HL-60 (cell line): Measurements from ENCODE around the gene THRB.

Source experiments
- GABPA ChIP-seq: IDR thresholded peaks from 2 replicates; pipeline ENCODE4 v1.6.1; 2012; ENCODE audit warnings: low read depth
- POLR2AphosphoS5 ChIP-seq: IDR thresholded peaks from 2 replicates; pipeline ENCODE4 v1.6.1; 2012; ENCODE audit warnings: low read depth
- SPI1 ChIP-seq: IDR thresholded peaks from 2 replicates; pipeline ENCODE4 v1.6.1; 2012; ENCODE audit warnings: low read depth, mild to moderate bottlenecking, borderline replicate concordance
- TF ChIP-seq, protein P1 (sequence below): IDR thresholded peaks from one replicate; pipeline ENCODE4 v1.5.1; 2011; ENCODE audit warnings: low read length, control low read depth, inconsistent platforms; ENCODE audit not compliant: insufficient read depth
- TF ChIP-seq, protein P2 (sequence below): IDR thresholded peaks from 2 replicates; pipeline ENCODE4 v1.6.1; 2012; ENCODE audit warnings: low read depth; ENCODE audit not compliant: insufficient replicate concordance

GRCh38 chr3:24512564-24513197 lies 18.0 kb upstream of the THRB start:
- TF ChIP-seq, protein P1, sequence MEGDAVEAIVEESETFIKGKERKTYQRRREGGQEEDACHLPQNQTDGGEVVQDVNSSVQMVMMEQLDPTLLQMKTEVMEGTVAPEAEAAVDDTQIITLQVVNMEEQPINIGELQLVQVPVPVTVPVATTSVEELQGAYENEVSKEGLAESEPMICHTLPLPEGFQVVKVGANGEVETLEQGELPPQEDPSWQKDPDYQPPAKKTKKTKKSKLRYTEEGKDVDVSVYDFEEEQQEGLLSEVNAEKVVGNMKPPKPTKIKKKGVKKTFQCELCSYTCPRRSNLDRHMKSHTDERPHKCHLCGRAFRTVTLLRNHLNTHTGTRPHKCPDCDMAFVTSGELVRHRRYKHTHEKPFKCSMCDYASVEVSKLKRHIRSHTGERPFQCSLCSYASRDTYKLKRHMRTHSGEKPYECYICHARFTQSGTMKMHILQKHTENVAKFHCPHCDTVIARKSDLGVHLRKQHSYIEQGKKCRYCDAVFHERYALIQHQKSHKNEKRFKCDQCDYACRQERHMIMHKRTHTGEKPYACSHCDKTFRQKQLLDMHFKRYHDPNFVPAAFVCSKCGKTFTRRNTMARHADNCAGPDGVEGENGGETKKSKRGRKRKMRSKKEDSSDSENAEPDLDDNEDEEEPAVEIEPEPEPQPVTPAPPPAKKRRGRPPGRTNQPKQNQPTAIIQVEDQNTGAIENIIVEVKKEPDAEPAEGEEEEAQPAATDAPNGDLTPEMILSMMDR, result no peak
- TF ChIP-seq, protein P2, sequence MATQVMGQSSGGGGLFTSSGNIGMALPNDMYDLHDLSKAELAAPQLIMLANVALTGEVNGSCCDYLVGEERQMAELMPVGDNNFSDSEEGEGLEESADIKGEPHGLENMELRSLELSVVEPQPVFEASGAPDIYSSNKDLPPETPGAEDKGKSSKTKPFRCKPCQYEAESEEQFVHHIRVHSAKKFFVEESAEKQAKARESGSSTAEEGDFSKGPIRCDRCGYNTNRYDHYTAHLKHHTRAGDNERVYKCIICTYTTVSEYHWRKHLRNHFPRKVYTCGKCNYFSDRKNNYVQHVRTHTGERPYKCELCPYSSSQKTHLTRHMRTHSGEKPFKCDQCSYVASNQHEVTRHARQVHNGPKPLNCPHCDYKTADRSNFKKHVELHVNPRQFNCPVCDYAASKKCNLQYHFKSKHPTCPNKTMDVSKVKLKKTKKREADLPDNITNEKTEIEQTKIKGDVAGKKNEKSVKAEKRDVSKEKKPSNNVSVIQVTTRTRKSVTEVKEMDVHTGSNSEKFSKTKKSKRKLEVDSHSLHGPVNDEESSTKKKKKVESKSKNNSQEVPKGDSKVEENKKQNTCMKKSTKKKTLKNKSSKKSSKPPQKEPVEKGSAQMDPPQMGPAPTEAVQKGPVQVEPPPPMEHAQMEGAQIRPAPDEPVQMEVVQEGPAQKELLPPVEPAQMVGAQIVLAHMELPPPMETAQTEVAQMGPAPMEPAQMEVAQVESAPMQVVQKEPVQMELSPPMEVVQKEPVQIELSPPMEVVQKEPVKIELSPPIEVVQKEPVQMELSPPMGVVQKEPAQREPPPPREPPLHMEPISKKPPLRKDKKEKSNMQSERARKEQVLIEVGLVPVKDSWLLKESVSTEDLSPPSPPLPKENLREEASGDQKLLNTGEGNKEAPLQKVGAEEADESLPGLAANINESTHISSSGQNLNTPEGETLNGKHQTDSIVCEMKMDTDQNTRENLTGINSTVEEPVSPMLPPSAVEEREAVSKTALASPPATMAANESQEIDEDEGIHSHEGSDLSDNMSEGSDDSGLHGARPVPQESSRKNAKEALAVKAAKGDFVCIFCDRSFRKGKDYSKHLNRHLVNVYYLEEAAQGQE, result no peak
- TF ChIP-seq POLR2AphosphoS5, result no peak
- TF ChIP-seq GABPA, result no peak
- no peak for TF ChIP-seq SPI1
